Smooth muscle cell of the brain vasculature (primary cell): ENCODE measurements around the gene CSE1L.
A peak's percentile ranks its signal among the peaks of the same experiment; 100 is the strongest.
"Not testable (repeated sequence)": the region's sequence is repeated elsewhere in the genome, so short reads cannot be mapped to it uniquely, and the experiment has no call there.

Experiments used
- DNase-seq: peaks from one replicate; pipeline ENCODE4 v3.0.0-alpha.2; 2012; ENCODE audit warnings: low read depth, low spot score

The CSE1L gene

DNA sequence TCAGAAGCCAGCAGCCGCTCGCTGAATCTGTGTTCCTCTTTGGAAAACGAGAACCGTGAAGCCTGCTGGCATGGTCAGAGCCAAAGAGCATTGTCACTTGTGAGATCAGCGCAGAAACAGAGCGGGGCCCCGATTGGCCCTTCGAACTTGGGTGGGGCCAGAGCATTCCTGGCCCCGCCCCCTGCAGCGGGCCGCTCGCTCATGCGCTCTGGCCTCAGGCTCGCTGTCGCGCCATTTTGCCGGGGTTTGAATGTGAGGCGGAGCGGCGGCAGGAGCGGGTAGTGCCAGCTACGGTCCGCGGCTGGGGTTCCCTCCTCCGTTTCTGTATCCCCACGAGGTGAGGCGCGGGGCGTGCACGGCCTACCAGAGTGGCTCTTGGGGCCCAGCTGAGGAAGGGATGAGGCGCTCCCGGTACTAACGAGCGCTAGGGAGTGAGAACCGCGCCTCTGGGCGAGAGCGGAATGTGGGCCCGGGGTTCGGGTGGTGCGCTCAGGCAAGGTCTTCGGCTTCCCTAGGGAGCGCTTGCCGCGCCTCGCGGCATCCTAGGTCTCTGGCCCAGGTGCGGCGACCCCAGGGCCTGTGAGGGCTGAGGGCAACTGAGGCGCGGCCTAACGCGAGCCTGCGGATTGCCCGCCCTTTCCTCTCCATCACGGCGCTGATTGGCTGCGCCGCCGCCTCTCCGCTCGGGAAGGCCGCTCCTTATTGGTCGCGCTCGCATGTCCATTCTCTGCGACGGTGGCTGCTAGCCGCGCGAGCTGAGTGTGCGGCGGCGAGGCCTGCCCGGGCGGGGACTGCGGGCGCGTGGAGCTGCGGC lies at the start of gene CSE1L:
Gene CSE1L, plus strand, starts transcription at position 226 of the 814 bp plus-strand sequence. CDS start 12,152 bp downstream, outside the sequence.
- peak; percentile 88 for DNase-seq

- DNase-seq: no peak
These were observed 45.9 kb upstream of the CSE1L start for GRCh38 chr20:48999890-49000870.

- DNase-seq: no peak
These were observed 44.4 kb upstream of the CSE1L start for GRCh38 chr20:49001741-49002140.

- DNase-seq: no peak
These were observed 39.6 kb upstream of the CSE1L start for GRCh38 chr20:49006446-49006980.

GRCh38 chr20:49009899-49010631 lies 36.0 kb upstream of the CSE1L start:
- DNase-seq: no peak

DNA sequence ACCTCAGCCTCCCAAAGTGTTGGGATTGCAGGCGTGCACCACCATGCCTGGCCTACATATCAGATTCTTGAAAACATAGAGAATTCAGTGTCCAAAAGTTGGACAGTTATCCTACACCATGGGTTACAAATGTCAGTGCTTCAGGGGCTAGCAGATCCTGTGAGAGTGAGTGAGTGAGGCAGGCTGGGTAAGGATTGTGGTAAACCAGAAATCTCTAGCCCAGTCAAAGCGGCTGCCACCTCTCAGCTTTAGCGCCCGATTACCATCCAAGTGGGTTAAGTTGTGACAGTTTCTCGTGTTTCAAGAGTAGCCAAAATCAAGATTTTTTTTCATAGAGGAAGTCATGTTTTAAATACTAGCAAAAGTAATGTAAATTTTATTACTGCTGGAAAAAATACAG lies 21.9 kb upstream of the CSE1L start:
- DNase-seq: no peak

GRCh38 chr20:49028177-49028576 lies 17.9 kb upstream of the CSE1L start:
- not testable (repeated sequence) for DNase-seq

DNA sequence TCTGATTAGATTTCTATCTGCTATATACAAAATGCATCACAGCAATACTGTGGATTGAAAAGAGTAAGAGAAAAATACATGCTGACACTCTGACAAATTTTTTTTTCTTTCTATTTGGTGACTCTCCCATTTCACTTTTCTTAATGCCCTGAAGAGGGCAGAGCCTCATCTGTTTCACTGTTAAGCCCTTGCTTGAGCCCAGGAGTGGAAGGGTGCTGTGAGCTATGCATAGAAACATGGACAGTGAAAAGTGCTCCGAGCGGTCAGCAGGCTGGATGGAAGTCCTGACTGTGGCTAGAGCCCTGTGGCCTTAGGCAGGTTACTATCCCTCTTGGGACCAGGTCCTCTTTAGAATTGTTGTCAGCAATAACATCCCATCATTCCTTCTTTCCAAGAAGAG lies 17.4 kb upstream of the CSE1L start:
- no peak for DNase-seq

GRCh38 chr20:49029203-49029602 lies 16.9 kb upstream of the CSE1L start:
- no peak for DNase-seq

DNA sequence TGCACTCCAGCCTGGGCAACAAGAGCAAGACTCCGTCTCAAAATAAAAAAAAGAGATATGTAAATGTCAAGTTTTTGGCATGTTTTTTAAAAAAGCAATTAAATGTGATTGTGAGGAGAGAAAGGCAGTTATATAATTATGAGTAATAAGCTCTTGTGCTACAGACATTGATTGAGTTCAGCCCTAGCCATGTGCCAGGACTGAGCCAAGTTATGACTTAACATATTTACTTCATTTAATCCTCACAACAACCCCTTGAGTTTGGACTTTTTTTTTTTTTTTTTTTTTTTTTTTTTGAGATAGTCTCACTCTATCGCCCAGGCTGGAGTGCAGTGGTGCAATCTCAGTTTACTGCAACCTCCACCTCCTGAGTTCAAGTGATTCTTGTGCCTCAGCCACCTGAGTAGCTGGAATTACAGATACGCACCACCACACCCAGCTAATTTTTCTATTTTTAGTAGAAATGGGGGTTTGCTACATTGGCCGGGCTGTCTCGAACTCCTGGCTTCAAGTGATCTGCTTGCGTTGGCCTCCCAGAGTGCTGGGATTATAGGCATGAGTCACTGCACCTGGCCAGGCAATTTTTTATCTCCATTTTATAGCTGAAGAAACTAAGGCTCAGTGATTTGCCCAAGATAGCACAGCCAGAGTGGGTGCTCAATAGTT lies 15.0 kb upstream of the CSE1L start:
- no peak for DNase-seq

GRCh38 chr20:49032455-49032854 lies 13.7 kb upstream of the CSE1L start:
- DNase-seq: no peak

- no peak for DNase-seq
These were observed 11.9 kb upstream of the CSE1L start for GRCh38 chr20:49034070-49034732.

DNA sequence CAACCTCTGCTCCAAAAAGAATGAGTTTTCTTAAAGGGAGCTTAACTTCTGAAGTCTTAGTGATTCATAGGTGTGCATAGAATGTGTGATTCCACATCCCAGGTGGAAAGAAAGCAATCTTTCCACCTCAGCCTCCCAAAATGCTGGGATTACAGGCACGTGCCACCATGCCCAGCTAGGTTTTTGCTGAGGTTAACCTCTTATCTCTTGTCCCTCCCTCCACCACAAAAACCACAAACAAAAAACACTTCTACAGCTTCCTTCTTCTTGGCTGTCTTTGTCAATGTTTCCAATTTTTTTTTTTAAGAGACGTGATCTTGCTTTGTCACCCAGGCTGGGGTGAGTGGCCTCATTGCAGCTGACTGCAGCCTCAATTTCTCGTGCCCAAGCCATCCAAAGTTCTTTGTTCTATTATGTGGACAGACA lies 8.1 kb upstream of the CSE1L start:
- DNase-seq: no peak

DNA sequence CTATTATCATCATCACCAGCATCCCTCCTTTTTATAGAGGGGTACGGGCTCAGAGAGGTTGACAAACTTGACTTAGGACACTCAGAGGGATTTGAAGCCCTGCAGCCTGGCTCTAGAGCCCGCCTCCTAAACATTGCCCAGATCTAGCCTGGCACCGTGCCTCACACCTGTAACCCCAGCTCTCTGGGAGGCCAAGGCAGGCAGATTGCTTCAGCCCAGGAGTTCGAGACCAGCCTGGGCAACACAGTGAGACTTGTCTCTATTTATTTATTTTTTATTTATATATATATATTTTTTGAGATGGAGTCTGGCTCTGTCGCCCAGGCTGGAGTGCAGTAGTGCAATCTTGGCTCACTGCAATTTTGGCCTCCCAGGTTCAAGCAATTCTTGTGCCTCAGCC lies 6.3 kb upstream of the CSE1L start:
- no peak for DNase-seq

DNA sequence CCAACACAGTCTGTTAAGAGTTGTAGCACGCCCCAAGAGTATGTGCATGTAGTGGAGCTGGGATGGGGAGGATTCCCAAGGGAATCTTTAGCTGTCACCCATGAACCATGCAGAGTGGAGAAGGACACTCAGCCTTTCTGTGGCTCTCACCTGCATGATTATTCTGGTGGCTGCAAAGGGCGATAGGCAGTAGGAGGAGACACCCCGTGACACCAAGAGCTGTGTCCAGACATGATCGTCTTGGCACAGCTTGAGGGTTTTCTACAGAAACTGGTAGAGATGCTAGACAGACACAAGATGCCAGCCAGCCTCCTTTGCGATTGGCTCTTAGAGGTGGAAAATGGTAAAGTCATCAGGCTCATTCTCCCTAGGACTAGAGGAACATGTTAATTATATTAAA lies 3.1 kb upstream of the CSE1L start:
- no peak for DNase-seq

GRCh38 chr20:49045440-49046086 lies 549 bp upstream of the CSE1L start:
- no peak for DNase-seq

DNA sequence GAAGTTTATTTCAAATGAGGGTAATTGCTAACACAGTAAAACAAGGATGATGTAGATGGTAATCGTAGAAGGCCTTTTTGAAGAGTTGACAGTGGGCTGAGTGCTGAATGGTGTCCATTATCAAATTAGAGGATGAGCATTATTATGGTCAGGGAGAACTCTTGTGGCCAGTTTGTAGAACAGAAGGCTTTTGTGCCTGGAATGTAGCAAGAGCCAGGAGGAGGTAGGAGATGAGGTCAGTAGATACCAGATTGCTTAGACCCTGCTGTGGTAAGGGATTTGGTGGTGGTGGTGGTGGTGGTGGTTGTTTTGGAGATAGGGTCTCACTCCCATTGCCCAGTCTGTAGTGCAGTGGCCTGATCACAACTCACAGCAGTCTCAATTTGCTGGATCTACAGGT lies 6.2 kb downstream of the CSE1L start:
- DNase-seq: no peak

DNA sequence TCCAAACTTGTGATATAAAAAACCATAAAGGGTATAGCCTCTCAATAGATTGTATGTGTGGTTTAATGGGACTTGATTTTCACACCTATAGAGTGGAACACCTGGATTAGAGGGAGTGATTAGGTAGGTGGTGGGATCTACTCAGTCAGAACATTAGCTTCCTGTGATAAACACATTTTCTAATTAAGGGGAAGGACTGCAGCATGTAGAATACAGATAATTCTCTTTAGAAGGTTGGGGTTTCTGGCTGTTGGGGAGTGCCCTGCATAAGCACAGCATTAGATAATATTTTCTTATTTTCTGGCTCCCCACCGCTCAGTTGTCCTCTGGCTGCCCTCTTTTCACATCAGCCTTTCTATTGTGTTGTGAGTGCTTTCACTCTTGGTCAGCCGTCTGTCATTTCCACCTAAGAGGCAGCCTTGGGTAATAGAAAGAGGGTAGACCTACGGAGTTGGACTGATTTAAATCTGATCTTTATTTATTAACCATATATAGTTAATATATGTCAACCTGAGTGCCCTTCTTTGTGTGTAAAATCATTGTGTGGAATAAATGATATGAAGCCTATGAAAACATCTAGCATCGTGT lies 8.0 kb downstream of the CSE1L start:
- no peak for DNase-seq

DNA sequence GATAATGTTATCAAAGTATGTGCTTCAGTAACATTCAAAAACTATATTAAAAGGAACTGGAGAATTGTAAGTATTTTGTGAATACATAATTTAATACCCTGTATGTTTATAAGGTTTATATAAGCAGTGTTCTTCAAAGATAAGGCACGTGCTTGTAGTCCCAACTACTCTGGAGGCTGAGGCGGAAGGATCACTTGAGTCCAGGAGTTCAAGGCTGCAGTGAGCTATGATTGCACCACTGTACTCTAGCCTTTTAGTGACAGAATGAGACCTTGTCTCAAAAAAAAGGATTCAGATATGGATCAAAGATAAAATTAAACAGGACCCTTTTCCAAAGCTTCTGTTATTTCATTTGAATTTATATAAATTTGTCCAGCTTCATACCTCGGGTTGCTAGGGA lies 17.2 kb downstream of the CSE1L start:
- DNase-seq: no peak

DNA sequence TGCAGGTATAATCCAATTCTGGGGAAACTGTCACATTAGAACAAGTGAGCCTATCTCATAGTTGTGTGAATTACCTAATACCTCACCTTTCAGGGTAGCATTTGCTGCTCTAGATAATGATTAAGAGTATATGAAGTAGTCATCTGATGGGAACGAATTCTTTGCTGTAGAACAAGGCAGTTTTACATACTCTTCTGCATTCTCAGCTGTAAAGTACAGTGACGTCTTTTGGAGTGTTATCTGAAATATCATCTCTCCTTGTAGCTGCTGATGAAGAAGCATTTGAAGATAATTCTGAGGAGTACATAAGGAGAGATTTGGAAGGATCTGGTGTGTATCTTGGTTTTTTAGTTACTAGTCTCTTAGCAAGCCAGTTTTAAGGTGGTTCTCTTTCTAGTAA lies 28.4 kb downstream of the CSE1L start:
- no peak for DNase-seq
